ENCODE data around the gene MAN2A2. TPM values are rescaled to one million over a fixed set of nuclear protein-coding genes. Genes with fewer than 3 reads are reported as not detected.

The MAN2A2 gene
- total and polyA plus RNA-seq, 2 experiments from 2014 or later, result 11.2 to 32.7 TPM

GRCh38 chr15:90910441-90911301 is 7.6 kb downstream of the MAN2A2 start:
- 96% methylated on average over 24 of the region's 24 CpGs for WGBS (ENCODE audit: low lambda C conversion rate, missing lambda C conversion rate)
- H3K27ac ChIP-seq, result no peak overlapping the region
- no peaks in the 10 kb centered on the region for H3K4me1 ChIP-seq (ENCODE audit: insufficient read depth)
- no peaks in the 10 kb centered on the region for H3K36me3 ChIP-seq (replicated peaks; ENCODE audit: insufficient read depth, low read depth)
- no peak overlapping the region for H3K4me2 ChIP-seq
- no peaks in the 10 kb centered on the region for H4K20me1 ChIP-seq (ENCODE audit: insufficient read depth, poor library complexity, severe bottlenecking)
- H3K27me3 ChIP-seq, result no peaks in the 10 kb centered on the region
- no peaks in the 10 kb centered on the region for H3K9me3 ChIP-seq (ENCODE audit: low read depth)
- H3K4me3 ChIP-seq, result no peak overlapping the region
- no peak overlapping the region for H2AFZ ChIP-seq
- TF ChIP-seq EZH2phosphoT487 (IDR thresholded peaks at IDR 0.05; ENCODE audit: low read depth, severe bottlenecking, unreplicated experiment) (no peak), EZH2 (IDR thresholded peaks at IDR 0.05; ENCODE audit: borderline replicate concordance) (no peak), CTCF (IDR thresholded peaks at IDR 0.05; ENCODE audit: poor library complexity) (no peak)
- DNase-seq (ENCODE audit: low spot score), result no peak
- H3K9me2 ChIP-seq (replicated peaks; ENCODE audit: insufficient read depth), result no peaks in the 10 kb centered on the region
- no peaks in the 10 kb centered on the region for H3K79me2 ChIP-seq

- Histone ChIP-seq H3K27me3 (no peaks in the 10 kb centered on the region), H3K4me3 (no peak overlapping the region), H3K27ac (no peak overlapping the region), H2AFZ (no peak overlapping the region), H3K36me3 (replicated peaks; ENCODE audit: insufficient read depth, low read depth) (no peaks in the 10 kb centered on the region), H3K9me3 (ENCODE audit: low read depth) (no peaks in the 10 kb centered on the region), H4K20me1 (ENCODE audit: insufficient read depth, poor library complexity, severe bottlenecking) (no peaks in the 10 kb centered on the region), H3K4me2 (no peak overlapping the region), H3K4me1 (ENCODE audit: insufficient read depth) (no peaks in the 10 kb centered on the region), H3K79me2 (no peaks in the 10 kb centered on the region), H3K9me2 (replicated peaks; ENCODE audit: insufficient read depth) (no peaks in the 10 kb centered on the region)
- WGBS (ENCODE audit: low lambda C conversion rate, missing lambda C conversion rate), result 95% methylated on average over 17 of the region's 19 CpGs
- no peak for TF ChIP-seq EZH2 (IDR thresholded peaks at IDR 0.05; ENCODE audit: borderline replicate concordance)
- TF ChIP-seq CTCF (IDR thresholded peaks at IDR 0.05; ENCODE audit: poor library complexity), result no peak
- TF ChIP-seq EZH2phosphoT487 (IDR thresholded peaks at IDR 0.05; ENCODE audit: low read depth, severe bottlenecking, unreplicated experiment), result no peak
- DNase-seq (ENCODE audit: low spot score), result no peak
These were observed 8.2 kb downstream of the MAN2A2 start for GRCh38 chr15:90911302-90911623.

- H3K27me3 ChIP-seq, result no peaks in the 10 kb centered on the region
- WGBS (ENCODE audit: low lambda C conversion rate, missing lambda C conversion rate), result 97% methylated on average over 30 of the region's 30 CpGs
These were observed 9.0 kb downstream of the MAN2A2 start for GRCh38 chr15:90911906-90912769.

More at GRCh38 chr15:90911906-90912769, 9.0 kb downstream of the MAN2A2 start:
- no peaks in the 10 kb centered on the region for H3K9me3 ChIP-seq (ENCODE audit: low read depth)
- H3K9me2 ChIP-seq (replicated peaks; ENCODE audit: insufficient read depth), result no peaks in the 10 kb centered on the region
- H3K27ac ChIP-seq, result no peak overlapping the region
- no peaks in the 10 kb centered on the region for H4K20me1 ChIP-seq (ENCODE audit: insufficient read depth, poor library complexity, severe bottlenecking)
- no peak overlapping the region for H3K4me3 ChIP-seq
- no peaks in the 10 kb centered on the region for H3K36me3 ChIP-seq (replicated peaks; ENCODE audit: insufficient read depth, low read depth)
- no peak for DNase-seq (ENCODE audit: low spot score)
- no peak overlapping the region for H2AFZ ChIP-seq
- H3K4me1 ChIP-seq (ENCODE audit: insufficient read depth), result no peaks in the 10 kb centered on the region
- TF ChIP-seq CTCF (IDR thresholded peaks at IDR 0.05; ENCODE audit: poor library complexity) (no peak), EZH2 (IDR thresholded peaks at IDR 0.05; ENCODE audit: borderline replicate concordance) (no peak), EZH2phosphoT487 (IDR thresholded peaks at IDR 0.05; ENCODE audit: low read depth, severe bottlenecking, unreplicated experiment) (no peak)
- no peak overlapping the region for H3K4me2 ChIP-seq
- H3K79me2 ChIP-seq, result no peaks in the 10 kb centered on the region

Measured in hepatocyte (in vitro differentiated cells).